Kidney (tissue), 14 donors: ENCODE data around the gene ANAPC2. TPM values are rescaled to one million over a fixed set of nuclear protein-coding genes. Genes with fewer than 3 reads are reported as not detected.

Experiments used
- DNase-seq, 5 donors: peaks; one replicate each; pipeline ENCODE4 v3.0.0-alpha.2; 2013 to 2020
- FAIRE-seq: peaks from 2 replicates; lab custom pipeline; 2012; peaks lifted over from hg19 to GRCh38; lab: Jason Lieb, UNC
- H3K27ac ChIP-seq, 2 donors: one replicate each; pipeline ENCODE4 v1.7.0; 2013; ENCODE audit warnings: low read depth in 2 of 2, low read length in 2 of 2, inconsistent platforms in 1 of 2
- H3K27me3 ChIP-seq: one replicate; pipeline ENCODE4 v1.7.1; 2013; ENCODE audit warnings: low read length, inconsistent platforms; ENCODE audit not compliant: control insufficient read depth, insufficient read depth
- H3K36me3 ChIP-seq, 3 donors: one replicate each; pipeline versions ENCODE4 v1.7.0 to v1.7.1; 2013; ENCODE audit warnings: low read length in 3 of 3, control low read depth in 1 of 3, inconsistent platforms in 1 of 3; ENCODE audit not compliant: insufficient read depth in 3 of 3, control insufficient read depth in 2 of 3
- H3K4me1 ChIP-seq, 3 donors: one replicate each; pipeline versions ENCODE4 v1.7.0 to v1.7.1; 2013; ENCODE audit warnings: low read length in 3 of 3, inconsistent platforms in 1 of 3, low read depth in 1 of 3; ENCODE audit not compliant: control insufficient read depth in 2 of 3, insufficient read depth in 2 of 3
- H3K4me3 ChIP-seq, 3 donors: one replicate each; pipeline versions ENCODE4 v1.7.0 to v1.8.1; 2013; ENCODE audit warnings: low read length in 3 of 3, control low read depth in 1 of 3, inconsistent platforms in 1 of 3
- H3K9ac ChIP-seq, 3 donors: one replicate each; pipeline versions ENCODE4 v1.7.0 to v1.7.1; 2013; ENCODE audit warnings: low read length in 3 of 3, control low read depth in 1 of 3, inconsistent platforms in 1 of 3
- H3K9me3 ChIP-seq, 3 donors: one replicate each; pipeline versions ENCODE4 v1.7.0 to v1.7.1; 2013; ENCODE audit warnings: low read length in 3 of 3, control low read depth in 1 of 3, inconsistent platforms in 1 of 3; ENCODE audit not compliant: control insufficient read depth in 2 of 3, insufficient read depth in 1 of 3
- intact Hi-C: fragments of 100-400 bp; cut with DNase I; formaldehyde crosslinking; loops from one replicate; pipeline ENCODE4 v1.11.1; 2022
- polyA plus RNA-seq: library from polyadenylated mRNA; stranded (reverse); fragments of 350-450 nt; fragmentation: Illumina TruSeq; extraction: RNeasy Lipid Tissue Mini Kit (QIAGEN cat#74804); gene quantifications from one replicate; pipeline ENCODE4 v1.2.3, GENCODE V29; 2014; ENCODE audit warnings: low read depth, low replicate concordance; ENCODE audit not compliant: insufficient read depth
- total RNA-seq: library from RNA; stranded (reverse); fragmentation: NEBNext Ultra II Directional; extraction: Animal tissue kit (Norgen Biotek cat#: 25700); gene quantifications from one replicate; pipeline ENCODE4 v1.2.1, GENCODE V29; 2021
- TF ChIP-seq, protein P1 (sequence below): IDR thresholded peaks from 3 replicates; pipeline ENCODE4 v1.5.1; 2012; ENCODE audit warnings: mild to moderate bottlenecking, moderate library complexity, borderline replicate concordance; ENCODE audit not compliant: insufficient read depth; ENCODE audit errors: extremely low read depth
- donor health status: control.
- donor health status: control.
- donor health status: control.
- donor health status: control.
- donor health status: control.
- donor health status: DM: yes; HTN: yes; CAD: no.
- donor health status: Normal renal cell carcinoma (clear cell type).

ANAPC2 gene
- total and polyA plus RNA-seq, 2 donors from 2014 or later: 19.9 to 57.2 TPM

DNA sequence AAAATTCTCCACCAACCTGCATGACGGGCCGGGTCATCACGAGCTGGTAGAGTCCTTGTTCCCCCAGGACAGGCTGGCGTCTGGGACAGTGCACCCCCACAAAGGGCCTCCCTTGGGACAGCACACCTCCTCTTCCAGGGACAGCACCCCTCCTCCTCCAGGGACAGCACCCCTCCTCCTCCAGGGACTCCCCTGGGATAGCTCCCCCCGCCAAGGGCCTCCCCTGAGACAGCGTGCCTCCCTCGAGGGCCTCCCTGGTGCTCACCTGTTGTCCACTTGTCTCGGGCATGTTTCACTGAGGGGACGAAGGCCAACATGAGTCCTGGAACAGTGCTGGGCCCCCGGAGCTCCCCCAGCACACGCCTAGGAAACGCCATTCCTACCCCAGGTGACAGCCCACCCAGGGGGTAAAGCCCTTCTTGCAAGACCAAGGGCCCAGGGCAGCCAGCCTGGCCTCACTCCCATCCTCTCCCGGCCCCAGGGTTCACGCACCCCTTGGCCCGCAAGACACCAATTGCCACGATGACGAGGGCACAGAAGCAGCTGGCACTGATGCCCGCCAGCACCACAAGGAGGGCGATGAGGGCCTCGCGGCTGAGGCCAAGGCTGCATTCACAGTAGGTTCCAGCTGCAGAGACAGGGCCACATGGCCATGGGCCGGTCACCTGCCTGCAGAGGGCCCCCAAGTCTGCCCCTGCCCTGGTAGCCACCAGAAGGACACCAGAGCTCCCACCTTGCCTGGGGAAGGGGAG, 17.0 kb downstream of the ANAPC2 start:
- Histone ChIP-seq H3K4me1 (peaks cover 0 to 12% (median 0%) of the 10 kb centered on the region in 3 donors), H3K4me3 (no peak overlapping the region), H3K36me3 (no peaks in the 10 kb centered on the region), H3K9ac (no peak overlapping the region), H3K9me3 (no peaks in the 10 kb centered on the region), H3K27ac (no peak overlapping the region), H3K27me3 (peaks cover 5% of the 10 kb centered on the region)
- intact Hi-C loops: no loop called here
- TF ChIP-seq, protein P1, sequence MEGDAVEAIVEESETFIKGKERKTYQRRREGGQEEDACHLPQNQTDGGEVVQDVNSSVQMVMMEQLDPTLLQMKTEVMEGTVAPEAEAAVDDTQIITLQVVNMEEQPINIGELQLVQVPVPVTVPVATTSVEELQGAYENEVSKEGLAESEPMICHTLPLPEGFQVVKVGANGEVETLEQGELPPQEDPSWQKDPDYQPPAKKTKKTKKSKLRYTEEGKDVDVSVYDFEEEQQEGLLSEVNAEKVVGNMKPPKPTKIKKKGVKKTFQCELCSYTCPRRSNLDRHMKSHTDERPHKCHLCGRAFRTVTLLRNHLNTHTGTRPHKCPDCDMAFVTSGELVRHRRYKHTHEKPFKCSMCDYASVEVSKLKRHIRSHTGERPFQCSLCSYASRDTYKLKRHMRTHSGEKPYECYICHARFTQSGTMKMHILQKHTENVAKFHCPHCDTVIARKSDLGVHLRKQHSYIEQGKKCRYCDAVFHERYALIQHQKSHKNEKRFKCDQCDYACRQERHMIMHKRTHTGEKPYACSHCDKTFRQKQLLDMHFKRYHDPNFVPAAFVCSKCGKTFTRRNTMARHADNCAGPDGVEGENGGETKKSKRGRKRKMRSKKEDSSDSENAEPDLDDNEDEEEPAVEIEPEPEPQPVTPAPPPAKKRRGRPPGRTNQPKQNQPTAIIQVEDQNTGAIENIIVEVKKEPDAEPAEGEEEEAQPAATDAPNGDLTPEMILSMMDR: no peak
- FAIRE-seq (no peak), DNase-seq (no peak)

DNA sequence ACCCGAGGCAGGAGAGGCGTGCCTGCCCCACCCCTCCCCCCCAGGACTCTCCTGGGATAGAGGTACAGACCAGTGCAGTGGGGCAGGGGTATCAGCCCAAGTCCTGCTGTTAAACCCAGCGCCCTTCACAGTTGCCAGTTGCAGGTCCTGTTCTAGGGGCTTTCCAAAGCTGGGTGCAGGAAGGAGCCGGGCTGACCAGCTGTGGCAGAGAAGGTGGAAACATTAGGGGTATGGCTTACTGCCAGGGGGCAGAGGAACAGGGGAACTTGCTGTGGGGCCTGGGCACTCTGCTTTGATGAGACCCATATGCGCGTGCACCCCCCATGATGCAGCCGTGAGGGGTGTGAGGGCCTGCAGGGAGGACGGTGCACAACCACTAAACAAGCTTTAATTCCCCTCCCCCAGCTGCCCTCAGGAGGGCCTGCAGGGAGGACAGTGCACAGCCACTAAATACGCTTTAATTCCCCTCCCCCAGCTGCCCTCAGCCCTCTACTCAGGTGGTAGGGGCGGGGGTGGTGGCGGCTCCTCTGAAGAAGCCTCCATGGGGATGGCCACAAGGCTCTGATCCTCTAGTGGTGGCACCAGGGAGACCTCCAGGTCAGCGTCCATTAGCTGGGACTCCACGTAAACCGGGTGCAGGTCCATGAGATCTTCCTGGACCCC, 17.7 kb downstream of the ANAPC2 start:
- no peak overlapping the region for H3K27ac ChIP-seq
- H3K9ac ChIP-seq: no peak overlapping the region
- H3K4me1 ChIP-seq: peaks cover 0 to 12% (median 0%) of the 10 kb centered on the region in 3 donors
- H3K27me3 ChIP-seq: peaks cover 10% of the 10 kb centered on the region
- intact Hi-C loops: no loop called here
- DNase-seq (no peak), FAIRE-seq (no peak)
- no peak overlapping the region for H3K4me3 ChIP-seq
- H3K9me3 ChIP-seq: no peaks in the 10 kb centered on the region
- no peaks in the 10 kb centered on the region for H3K36me3 ChIP-seq
- TF ChIP-seq, protein P1: no peak

- intact Hi-C loops: no loop called here
- FAIRE-seq (no peak), DNase-seq (no peak)
- no peaks in the 10 kb centered on the region for H3K9me3 ChIP-seq
- H3K9ac ChIP-seq: no peak within 1 kb of the TSS
- H3K36me3 ChIP-seq: no peaks in the 10 kb centered on the region
- no peak within 1 kb of the TSS for H3K4me3 ChIP-seq
- H3K27me3 ChIP-seq: peaks cover 12% of the 10 kb centered on the region
- TF ChIP-seq, protein P1: no peak
- H3K27ac ChIP-seq: no peak within 1 kb of the TSS
- H3K4me1 ChIP-seq: peaks cover 0 to 12% (median 0%) of the 10 kb centered on the region in 3 donors
Observed at GRCh38 chr9:137169896-137170358, 18.4 kb downstream of the ANAPC2 start, which contains the start of gene LRRC26. LRRC26 (minus strand) TSS chr9:137170051; CDS start chr9:137169943, 108 bp downstream.
